ENCODE results near the gene DONSON.

Gene DONSON

DNA sequence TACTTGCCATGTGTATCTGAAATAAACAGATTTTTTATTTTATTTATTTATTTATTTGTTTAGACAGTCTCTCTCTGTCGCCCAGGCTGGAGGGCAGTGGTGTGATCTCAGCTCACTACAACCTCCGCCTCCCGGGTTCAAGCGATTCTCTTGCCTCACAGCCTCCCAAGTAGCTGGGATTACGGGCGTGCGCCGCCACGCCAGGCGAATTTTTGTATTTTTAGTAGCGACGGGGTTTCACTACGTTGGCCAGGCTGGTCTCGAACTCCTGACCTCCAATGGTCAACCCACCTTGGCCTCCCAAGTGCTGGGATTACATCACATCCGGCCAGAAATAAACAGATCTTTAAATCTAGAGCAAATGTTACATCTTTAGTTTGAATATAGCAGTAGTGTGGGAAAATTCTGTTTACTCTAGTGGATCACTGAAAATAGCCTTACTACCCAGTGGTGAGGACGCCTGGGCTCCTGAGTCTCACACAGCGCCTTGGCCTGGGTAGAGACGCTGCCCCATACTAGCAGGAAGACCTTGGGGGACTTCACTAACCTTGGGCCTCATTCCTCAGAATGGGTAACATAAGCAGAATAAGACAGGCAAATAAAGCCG lies 47.3 kb downstream of the DONSON start:
- DNase-seq = no peak

DNA sequence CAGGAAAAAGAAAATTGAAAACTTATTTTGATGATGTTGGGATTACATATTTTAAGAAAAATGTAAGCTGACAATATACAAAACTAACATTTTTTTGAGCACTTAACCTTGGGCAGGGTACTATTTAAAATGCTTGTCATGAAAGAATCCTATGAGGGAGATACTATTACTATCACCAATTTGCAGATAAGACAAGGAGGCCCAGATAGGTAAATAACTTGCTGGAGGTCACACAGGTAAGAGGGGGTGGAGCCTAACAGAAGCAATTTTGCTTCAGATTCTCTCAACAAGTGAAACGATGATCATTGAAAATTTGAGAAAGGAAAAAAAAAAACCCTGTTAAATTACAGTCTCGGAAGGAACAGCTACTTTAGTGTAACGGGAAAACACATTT lies 47.8 kb downstream of the DONSON start:
- no peak for DNase-seq

- no peak for DNase-seq
Observed at GRCh38 chr21:33539616-33540015, 48.9 kb downstream of the DONSON start.

GRCh38 chr21:33537212-33537611 lies 51.3 kb downstream of the DONSON start:
- no peak for DNase-seq

DNA sequence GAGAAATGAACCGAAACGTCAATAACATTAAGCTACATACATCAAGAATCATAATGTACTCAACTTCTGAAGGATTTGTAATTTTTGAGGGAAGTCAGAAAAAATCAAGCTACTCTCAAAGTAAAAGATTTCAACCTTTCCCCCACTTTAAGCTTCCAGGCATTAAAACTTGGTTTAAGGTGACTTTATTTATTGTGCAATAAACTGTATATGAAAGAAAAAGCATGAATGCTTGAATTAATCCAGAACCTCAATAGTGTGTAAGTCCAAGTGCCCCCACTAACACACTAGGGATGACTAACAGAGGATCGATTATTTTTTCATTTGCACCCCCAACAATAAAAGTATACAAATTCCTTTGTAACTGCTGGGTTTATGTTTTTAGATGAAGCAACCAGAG lies 57.5 kb downstream of the DONSON start:
- no peak for DNase-seq

Data from activated gamma-delta T cell treated with Interleukin-2 at 50 U/mL for 16 hours (primary cell).